NCI-H82 treated with DMSO at 0.1 percent for 48 hours (cell line): ENCODE results near the gene UBE2D1.

ENCODE experiments used
- DNase-seq: peaks from one replicate; lab custom pipeline; 2025; ENCODE audit not compliant: unreplicated experiment; lab: John Stamatoyannopoulos, UW

UBE2D1 gene

GRCh38 chr10:58334817-58335305, at the start of gene UBE2D1:
Gene UBE2D1 (plus strand): TSS chr10:58335006. CDS start chr10:58335202, 196 bp downstream.
- peak; percentile 54 for DNase-seq

DNA sequence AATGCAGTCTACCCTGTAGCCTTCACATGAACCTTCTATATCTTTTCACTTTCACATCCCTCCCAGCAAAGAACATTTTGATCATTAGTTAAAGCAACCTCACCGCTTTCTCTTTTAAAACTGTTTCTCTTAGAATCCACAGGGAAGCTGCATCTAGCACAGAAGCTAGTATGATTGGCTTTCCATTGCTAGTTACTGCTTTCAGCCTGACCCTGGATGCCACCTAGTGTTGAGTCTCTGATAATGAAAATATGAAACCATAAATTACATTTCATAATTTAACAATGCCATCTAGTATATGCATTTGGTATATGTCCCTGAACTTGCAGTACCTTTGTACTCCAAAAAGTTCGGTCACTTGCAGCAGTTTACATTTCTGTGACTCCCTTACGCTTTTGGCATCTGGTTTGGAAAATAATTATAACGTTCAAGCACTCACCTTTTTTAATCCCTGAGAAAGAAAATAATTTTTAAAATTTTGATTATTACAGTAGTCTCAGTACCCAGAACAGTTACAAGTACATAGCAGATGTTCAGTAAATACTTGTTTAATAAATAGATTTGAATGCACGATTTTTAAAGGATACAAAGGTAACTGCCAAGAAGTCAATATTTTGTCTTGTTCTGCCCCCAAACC, 43.1 kb upstream of the UBE2D1 start:
- no peak for DNase-seq

DNA sequence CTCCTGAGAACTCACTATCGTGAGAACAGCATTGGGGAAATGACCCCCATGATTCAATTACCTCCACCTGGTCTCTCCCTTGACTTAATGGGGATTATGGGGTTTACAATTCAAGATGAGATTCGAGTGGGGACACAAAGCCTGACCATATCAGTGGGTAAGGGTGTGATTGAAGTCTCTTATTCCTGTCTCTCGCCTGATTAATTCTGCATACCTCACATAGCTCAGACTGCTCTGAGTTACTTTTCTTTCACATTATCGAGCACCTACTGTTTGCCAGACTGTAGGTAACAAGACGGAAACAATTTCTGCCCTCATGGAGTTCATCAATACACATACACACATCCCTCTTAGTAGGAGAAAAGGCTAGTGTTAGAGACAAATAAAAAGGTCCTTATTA, 40.8 kb upstream of the UBE2D1 start:
- DNase-seq = no peak

- DNase-seq = no peak
Observed at GRCh38 chr10:58299580-58299979, 35.2 kb upstream of the UBE2D1 start.

DNA sequence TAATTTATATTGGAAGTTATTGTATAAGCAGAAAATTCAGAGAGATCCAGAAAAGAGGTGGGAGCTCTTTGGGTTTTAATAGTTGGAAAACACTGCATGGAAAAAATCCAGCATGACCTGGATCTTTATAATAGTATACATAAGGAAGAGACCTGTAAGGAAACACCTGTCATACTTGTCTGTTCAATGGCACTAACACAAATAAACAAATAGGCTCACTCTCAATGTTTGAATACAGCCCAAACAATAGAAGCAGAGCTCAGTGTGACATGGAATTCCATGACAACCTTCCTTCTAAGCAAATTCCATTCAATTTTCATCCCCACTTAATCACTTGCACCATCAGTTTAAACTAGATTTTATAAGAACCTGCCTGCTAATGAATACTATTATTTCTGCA, 34.1 kb upstream of the UBE2D1 start:
- no peak for DNase-seq

GRCh38 chr10:58302254-58302653, 32.6 kb upstream of the UBE2D1 start:
- no peak for DNase-seq

DNA sequence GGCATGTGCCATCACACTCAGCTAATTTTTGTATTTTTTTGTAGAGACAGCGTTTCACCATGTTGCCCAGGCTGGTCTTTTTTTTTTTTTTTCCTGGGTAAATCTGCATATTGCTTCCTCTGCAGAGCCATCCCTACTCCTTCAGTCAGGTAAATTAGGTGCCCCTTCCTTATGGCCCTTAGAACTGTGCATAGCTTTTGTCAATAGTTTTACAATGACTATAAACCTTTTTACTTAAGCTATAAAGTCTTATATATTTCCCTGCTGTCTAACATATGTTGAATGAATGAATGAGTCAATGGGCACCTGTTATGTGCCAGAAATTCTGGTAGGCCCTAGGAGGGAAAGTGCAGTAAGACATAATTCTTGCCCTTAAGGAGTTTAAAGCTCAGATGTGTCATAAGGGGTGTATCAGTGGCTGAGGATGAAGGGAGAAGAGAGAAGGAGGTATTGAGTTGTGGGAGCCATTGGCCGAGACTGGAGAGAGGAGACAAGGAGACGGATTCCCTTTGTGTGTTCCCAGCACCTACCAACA, 30.6 kb upstream of the UBE2D1 start:
- DNase-seq = no peak

- DNase-seq = no peak
Observed at GRCh38 chr10:58305821-58306220, 29.0 kb upstream of the UBE2D1 start.

GRCh38 chr10:58307676-58308075, 27.1 kb upstream of the UBE2D1 start:
- no peak for DNase-seq

- DNase-seq = no peak
Observed at GRCh38 chr10:58311026-58311425, 23.8 kb upstream of the UBE2D1 start.

GRCh38 chr10:58316874-58317273, 17.9 kb upstream of the UBE2D1 start:
- no peak for DNase-seq

GRCh38 chr10:58318346-58318745, 16.5 kb upstream of the UBE2D1 start:
- peak; percentile 57 for DNase-seq

DNA sequence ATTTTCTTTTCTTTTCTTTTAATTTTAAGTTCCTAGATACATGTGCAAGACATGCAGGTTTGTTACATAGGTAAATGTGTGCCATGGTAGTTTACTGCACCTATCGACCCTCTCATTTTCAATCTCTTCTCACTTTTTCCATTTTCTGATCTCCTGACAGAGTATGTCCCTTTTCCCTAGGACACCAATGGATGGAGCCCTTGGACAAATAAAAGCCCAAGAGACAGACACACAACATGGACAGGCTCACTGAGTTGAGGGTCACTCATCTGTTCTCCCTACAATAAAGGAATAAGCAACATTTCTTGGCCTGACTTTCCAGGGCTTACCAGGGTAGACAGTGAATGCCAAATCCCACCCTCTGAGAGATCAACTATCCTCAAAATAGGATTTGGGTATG, 15.2 kb upstream of the UBE2D1 start:
- DNase-seq = peak; percentile 24

GRCh38 chr10:58320351-58321049, 14.3 kb upstream of the UBE2D1 start:
- DNase-seq = peak; percentile 57

GRCh38 chr10:58322072-58322834, 12.6 kb upstream of the UBE2D1 start:
- no peak for DNase-seq

- no peak for DNase-seq
Observed at GRCh38 chr10:58322835-58323209, 12.0 kb upstream of the UBE2D1 start.

- no peak for DNase-seq
Observed at GRCh38 chr10:58326967-58327381, 7.8 kb upstream of the UBE2D1 start.

- no peak for DNase-seq
Observed at GRCh38 chr10:58328233-58328632, 6.6 kb upstream of the UBE2D1 start.

GRCh38 chr10:58330431-58330830, 4.4 kb upstream of the UBE2D1 start:
- DNase-seq = no peak

- no peak for DNase-seq
Observed at GRCh38 chr10:58331646-58332045, 3.2 kb upstream of the UBE2D1 start.

DNA sequence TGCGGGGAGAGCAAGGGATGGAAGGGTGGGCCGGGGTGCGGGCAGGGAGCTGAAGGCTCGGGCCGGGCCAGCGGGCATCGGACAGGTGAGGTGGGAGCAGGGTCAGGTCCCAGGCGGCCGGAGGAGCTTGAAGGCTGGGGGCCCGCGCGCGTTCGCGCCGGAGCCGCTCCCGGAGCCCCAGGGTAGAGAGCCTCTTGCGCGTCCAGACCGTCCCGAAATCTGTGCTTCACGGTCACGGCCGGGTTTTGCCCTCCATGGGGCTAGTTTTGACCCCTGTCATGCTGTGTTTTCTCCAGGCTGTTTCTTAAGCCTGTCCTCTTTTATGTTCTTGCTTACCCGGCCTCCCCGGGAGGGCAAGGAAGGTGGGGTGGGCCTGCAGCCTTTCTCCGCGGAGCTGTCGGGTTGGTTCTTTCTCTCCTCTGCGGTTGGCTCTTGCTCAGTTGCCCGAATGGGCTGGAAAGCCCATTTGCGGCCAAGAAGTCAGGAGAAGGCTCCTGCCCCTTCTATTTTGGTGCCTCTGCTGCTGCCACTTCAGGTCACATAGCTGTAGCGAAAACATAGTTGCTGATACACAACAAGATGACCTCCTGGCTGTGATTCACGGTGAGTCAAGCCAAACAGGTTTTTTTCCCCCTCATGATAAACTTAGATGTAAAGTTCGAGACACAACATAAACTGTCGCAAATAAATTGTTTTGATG, 650 bp downstream of the UBE2D1 start:
- no peak for DNase-seq
